ENCODE results near the gene ELOVL2. TPM values are rescaled to one million over a fixed set of nuclear protein-coding genes. Genes with fewer than 3 reads are reported as not detected.

ELOVL2 gene
- total RNA-seq, 2 experiments from 2014 or later, result not detected

- Histone ChIP-seq H4K20me1 (ENCODE audit: insufficient read depth, low read length) (no peaks in the 10 kb centered on the region), H3K27ac (ENCODE audit: low read depth, low read length, poor library complexity, severe bottlenecking) (no peak overlapping the region), H3K4me1 (ENCODE audit: insufficient read depth, low read length, poor library complexity, severe bottlenecking) (no peaks in the 10 kb centered on the region), H3K9me3 (ENCODE audit: low read length) (no peaks in the 10 kb centered on the region), H3K36me3 (ENCODE audit: insufficient read depth, low read length) (no peaks in the 10 kb centered on the region), H3K4me3 (ENCODE audit: low read depth, low read length, poor library complexity, severe bottlenecking) (no peak overlapping the region), H3K9me2 (ENCODE audit: insufficient read depth, low read length) (no peaks in the 10 kb centered on the region), H3K79me2 (ENCODE audit: insufficient read depth, low read depth, low read length) (no peaks in the 10 kb centered on the region), H2AFZ (ENCODE audit: low read length) (no peak overlapping the region), H3K4me2 (ENCODE audit: low read length) (no peak overlapping the region)
- intact Hi-C loops (cut with micrococcal nuclease; ENCODE audit: unreplicated experiment), result no loop called here
- POLR2A ChIA-PET, result no interaction called here
- no TSS peak for BruUV-seq (replicated peaks)
- TF ChIP-seq CTCF (conservative IDR thresholded peaks at IDR 0.05; ENCODE audit: low read length) (no peak), EZH2phosphoT487 (IDR thresholded peaks at IDR 0.05; ENCODE audit: borderline replicate concordance, low read depth, low read length) (no peak)
- CTCF ChIA-PET (ENCODE audit: unreplicated experiment), result no interaction called here
- no peak for DNase-seq (ENCODE audit: low spot score)
Measured at GRCh38 chr6:11044712-11045167, 635 bp upstream of the ELOVL2 start.

- no TSS peak for BruUV-seq (replicated peaks)
- Histone ChIP-seq H3K27ac (ENCODE audit: low read depth, low read length, poor library complexity, severe bottlenecking) (no peak overlapping the region), H2AFZ (ENCODE audit: low read length) (no peak overlapping the region), H3K79me2 (ENCODE audit: insufficient read depth, low read depth, low read length) (no peaks in the 10 kb centered on the region), H4K20me1 (ENCODE audit: insufficient read depth, low read length) (no peaks in the 10 kb centered on the region), H3K36me3 (ENCODE audit: insufficient read depth, low read length) (no peaks in the 10 kb centered on the region), H3K4me3 (ENCODE audit: low read depth, low read length, poor library complexity, severe bottlenecking) (no peak overlapping the region), H3K9me2 (ENCODE audit: insufficient read depth, low read length) (no peaks in the 10 kb centered on the region), H3K4me2 (ENCODE audit: low read length) (peak overlapping the region; percentile 12; the same call in 1 of the 2 replicates), H3K4me1 (ENCODE audit: insufficient read depth, low read length, poor library complexity, severe bottlenecking) (no peaks in the 10 kb centered on the region), H3K9me3 (ENCODE audit: low read length) (no peaks in the 10 kb centered on the region)
- intact Hi-C loops (cut with micrococcal nuclease; ENCODE audit: unreplicated experiment), result loop anchor here (2.0 kb wide), 1 partner anchor 15 kb away; no protein-coding TSS in a partner anchor
- DNase-seq (ENCODE audit: low spot score), result no peak
- CTCF ChIA-PET (ENCODE audit: unreplicated experiment), result no interaction called here
- TF ChIP-seq CTCF (conservative IDR thresholded peaks at IDR 0.05; ENCODE audit: low read length) (no peak), EZH2phosphoT487 (IDR thresholded peaks at IDR 0.05; ENCODE audit: borderline replicate concordance, low read depth, low read length) (no peak)
- POLR2A ChIA-PET, result interaction anchor here (1.2 kb wide), 1 partner anchor 13 kb away, joined by 3 read pairs; no protein-coding TSS in a partner anchor
Measured at GRCh38 chr6:11043378-11043960, 636 bp downstream of the ELOVL2 start.

GRCh38 chr6:11042750-11043377 is 1.2 kb downstream of the ELOVL2 start:
- intact Hi-C loops (cut with micrococcal nuclease; ENCODE audit: unreplicated experiment), result loop anchor here (2.0 kb wide), 1 partner anchor 14 kb away; no protein-coding TSS in a partner anchor
- no peak for TF ChIP-seq CTCF (conservative IDR thresholded peaks at IDR 0.05; ENCODE audit: low read length)
- no peak for TF ChIP-seq EZH2phosphoT487 (IDR thresholded peaks at IDR 0.05; ENCODE audit: borderline replicate concordance, low read depth, low read length)
- no peak for DNase-seq (ENCODE audit: low spot score)
- POLR2A ChIA-PET, result interaction anchor here (1.2 to 1.4 kb wide), 2 partner anchors 13 to 15 kb away, joined by 3 to 4 read pairs; no protein-coding TSS in a partner anchor
- no peak overlapping the region for H3K4me3 ChIP-seq (ENCODE audit: low read depth, low read length, poor library complexity, severe bottlenecking)
- BruUV-seq (replicated peaks), result no TSS peak
- H3K9me2 ChIP-seq (ENCODE audit: insufficient read depth, low read length), result no peaks in the 10 kb centered on the region
- no peaks in the 10 kb centered on the region for H3K36me3 ChIP-seq (ENCODE audit: insufficient read depth, low read length)
- CTCF ChIA-PET (ENCODE audit: unreplicated experiment), result no interaction called here
- H3K9me3 ChIP-seq (ENCODE audit: low read length), result no peaks in the 10 kb centered on the region
- H2AFZ ChIP-seq (ENCODE audit: low read length), result no peak overlapping the region
- no peak overlapping the region for H3K27ac ChIP-seq (ENCODE audit: low read depth, low read length, poor library complexity, severe bottlenecking)
- no peaks in the 10 kb centered on the region for H3K4me1 ChIP-seq (ENCODE audit: insufficient read depth, low read length, poor library complexity, severe bottlenecking)
- 0 out of 2 replicates have a peak overlapping the region, but pooled peaks have one; percentile 12 for H3K4me2 ChIP-seq (ENCODE audit: low read length)
- H4K20me1 ChIP-seq (ENCODE audit: insufficient read depth, low read length), result no peaks in the 10 kb centered on the region
- no peaks in the 10 kb centered on the region for H3K79me2 ChIP-seq (ENCODE audit: insufficient read depth, low read depth, low read length)

Data from OCI-LY7 (cell line).